Mesendoderm (in vitro differentiated cells): ENCODE data around the gene GRK7.

Source experiments
- DNase-seq: peaks from one replicate; pipeline ENCODE4 v3.0.0; 2013
- H2AK5ac ChIP-seq: 2 replicates; pipeline ENCODE4 v1.6.1; 2013; ENCODE audit warnings: low read length, inconsistent platforms
- H2BK120ac ChIP-seq: 2 replicates; pipeline ENCODE4 v1.6.1; 2013; ENCODE audit warnings: low read depth, mild to moderate bottlenecking, low read length, moderate library complexity, mixed read lengths
- H2BK15ac ChIP-seq: replicated peaks from 2 replicates; pipeline ENCODE4 v1.6.1; 2013; ENCODE audit warnings: low read depth, mild to moderate bottlenecking, moderate library complexity
- H2BK5ac ChIP-seq: 2 replicates; pipeline ENCODE4 v1.6.1; 2013; ENCODE audit warnings: low read length, inconsistent platforms
- H3K18ac ChIP-seq: 2 replicates; pipeline ENCODE4 v1.6.1; 2013; ENCODE audit warnings: mild to moderate bottlenecking, low read length, mixed read lengths
- H3K23ac ChIP-seq: one replicate; pipeline ENCODE4 v1.6.1; 2013; ENCODE audit warnings: low read length
- H3K27ac ChIP-seq: 2 replicates; pipeline ENCODE4 v1.5.1; 2013; ENCODE audit warnings: low read depth, mild to moderate bottlenecking, inconsistent platforms, low read length, moderate library complexity
- H3K27me3 ChIP-seq: 2 replicates; pipeline ENCODE4 v1.6.1; 2013; ENCODE audit warnings: low read length, control low read depth, mild to moderate bottlenecking, inconsistent platforms; ENCODE audit not compliant: insufficient read depth, poor library complexity
- H3K36me3 ChIP-seq: 2 replicates; pipeline ENCODE4 v1.6.1; 2013; ENCODE audit warnings: low read length, inconsistent platforms; ENCODE audit not compliant: control insufficient read depth, insufficient read depth
- H3K4ac ChIP-seq: one replicate; pipeline ENCODE4 v1.6.1; 2013; ENCODE audit warnings: low read depth, mild to moderate bottlenecking, low read length, moderate library complexity
- H3K4me1 ChIP-seq: 2 replicates; pipeline ENCODE4 v1.6.1; 2013; ENCODE audit warnings: low read depth, low read length, inconsistent platforms; ENCODE audit not compliant: control insufficient read depth
- H3K4me2 ChIP-seq: 2 replicates; pipeline ENCODE4 v1.6.1; 2013; ENCODE audit warnings: low read length
- H3K4me3 ChIP-seq: 2 replicates; pipeline ENCODE4 v1.5.1; 2013; ENCODE audit warnings: mild to moderate bottlenecking, low read length
- H3K56ac ChIP-seq: one replicate; pipeline ENCODE4 v1.6.1; 2013; ENCODE audit warnings: low read length
- H3K79me1 ChIP-seq: 2 replicates; pipeline ENCODE4 v1.6.1; 2013; ENCODE audit warnings: low read length, inconsistent platforms
- H3K79me2 ChIP-seq: 2 replicates; pipeline ENCODE4 v1.6.1; 2013; ENCODE audit warnings: mild to moderate bottlenecking, low read length; ENCODE audit not compliant: control insufficient read depth, insufficient read depth
- H3K9ac ChIP-seq: 2 replicates; pipeline ENCODE4 v1.6.1; 2013; ENCODE audit warnings: low read length, inconsistent platforms
- H4K5ac ChIP-seq: one replicate; pipeline ENCODE4 v1.6.1; 2013; ENCODE audit warnings: low read length
- H4K8ac ChIP-seq: one replicate; pipeline ENCODE4 v1.6.1; 2013; ENCODE audit warnings: low read depth, mild to moderate bottlenecking, control low read depth, low read length, moderate library complexity
- WGBS: extraction: QIAGEN DNeasy Blood & Tissue Kit; methylation state at CpG from one replicate; pipeline ENCODE4 v1.1.7; 2013; ENCODE audit warnings: low lambda C conversion rate, missing lambda C conversion rate; ENCODE audit not compliant: insufficient coverage; ENCODE audit errors: extremely low coverage; 5-methylcytosine and 5-hydroxymethylcytosine counted together

GRK7 gene

DNA sequence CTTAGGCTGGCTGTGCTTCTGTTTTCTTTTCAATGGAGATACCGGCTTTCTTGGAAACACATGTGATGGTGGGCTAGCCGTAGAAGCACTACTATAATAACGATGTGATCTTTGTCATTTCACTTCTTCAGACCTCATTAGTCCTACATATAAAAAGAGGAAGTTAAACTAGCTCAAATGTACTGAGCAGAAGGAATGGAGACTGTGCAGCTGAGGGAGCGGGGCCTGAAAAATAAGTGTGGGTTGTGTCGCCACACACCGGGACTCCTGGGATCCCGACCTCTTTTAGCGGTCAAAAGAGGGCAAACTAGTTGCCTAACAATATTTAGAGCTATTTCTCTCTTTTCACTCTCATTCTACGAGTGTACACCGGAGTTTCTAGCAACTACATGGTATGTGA, 26.1 kb upstream of the GRK7 start:
- Histone ChIP-seq H3K4me2 (no peak overlapping the region), H2BK5ac (no peak overlapping the region), H4K8ac (no peak overlapping the region), H3K27ac (no peak overlapping the region), H3K79me2 (peaks cover 30% of the 10 kb centered on the region), H3K4me3 (no peak overlapping the region), H3K4me1 (no peaks in the 10 kb centered on the region), H3K27me3 (no peaks in the 10 kb centered on the region), H4K5ac (no peak overlapping the region), H3K4ac (no peak overlapping the region), H3K36me3 (no peaks in the 10 kb centered on the region), H2BK120ac (no peak overlapping the region), H3K79me1 (peaks cover 5% of the 10 kb centered on the region), H3K56ac (no peak overlapping the region), H3K9ac (no peak overlapping the region), H3K18ac (no peak overlapping the region), H2BK15ac (no peak overlapping the region), H2AK5ac (no peak overlapping the region), H3K23ac (no peak overlapping the region)
- no CpG with 5 or more reads among the region's 10 CpGs for WGBS
- no peak for DNase-seq

DNA sequence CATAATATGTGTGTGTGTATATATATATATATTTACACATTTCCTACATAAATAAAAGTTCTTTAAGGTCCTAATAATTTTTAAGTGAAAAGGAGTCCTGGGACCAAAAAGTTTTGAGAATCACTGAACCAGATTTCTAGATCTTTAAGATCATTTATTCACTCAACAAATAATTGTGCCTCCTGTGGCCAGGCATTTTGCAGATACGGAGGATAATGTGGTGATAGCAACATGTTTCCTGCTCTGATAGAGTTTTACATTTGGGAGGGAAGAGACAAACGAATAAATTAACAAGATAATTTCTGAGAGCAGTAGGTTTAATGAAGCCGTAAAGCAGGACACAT, 25.6 kb upstream of the GRK7 start:
- Histone ChIP-seq H4K5ac (no peak overlapping the region), H3K18ac (no peak overlapping the region), H3K23ac (no peak overlapping the region), H4K8ac (no peak overlapping the region), H3K9ac (peak overlapping the region; percentile 10), H3K4me3 (no peak overlapping the region), H3K56ac (no peak overlapping the region), H3K79me2 (peaks cover 34% of the 10 kb centered on the region), H3K4me2 (no peak overlapping the region), H3K79me1 (peaks cover 6% of the 10 kb centered on the region), H3K27ac (no peak overlapping the region), H2AK5ac (no peak overlapping the region), H3K4me1 (no peaks in the 10 kb centered on the region), H3K4ac (no peak overlapping the region), H2BK120ac (no peak overlapping the region), H3K36me3 (peaks cover 2% of the 10 kb centered on the region), H3K27me3 (no peaks in the 10 kb centered on the region), H2BK15ac (no peak overlapping the region), H2BK5ac (no peak overlapping the region)
- no peak for DNase-seq
- WGBS = no CpG with 5 or more reads among the region's 3 CpGs

DNA sequence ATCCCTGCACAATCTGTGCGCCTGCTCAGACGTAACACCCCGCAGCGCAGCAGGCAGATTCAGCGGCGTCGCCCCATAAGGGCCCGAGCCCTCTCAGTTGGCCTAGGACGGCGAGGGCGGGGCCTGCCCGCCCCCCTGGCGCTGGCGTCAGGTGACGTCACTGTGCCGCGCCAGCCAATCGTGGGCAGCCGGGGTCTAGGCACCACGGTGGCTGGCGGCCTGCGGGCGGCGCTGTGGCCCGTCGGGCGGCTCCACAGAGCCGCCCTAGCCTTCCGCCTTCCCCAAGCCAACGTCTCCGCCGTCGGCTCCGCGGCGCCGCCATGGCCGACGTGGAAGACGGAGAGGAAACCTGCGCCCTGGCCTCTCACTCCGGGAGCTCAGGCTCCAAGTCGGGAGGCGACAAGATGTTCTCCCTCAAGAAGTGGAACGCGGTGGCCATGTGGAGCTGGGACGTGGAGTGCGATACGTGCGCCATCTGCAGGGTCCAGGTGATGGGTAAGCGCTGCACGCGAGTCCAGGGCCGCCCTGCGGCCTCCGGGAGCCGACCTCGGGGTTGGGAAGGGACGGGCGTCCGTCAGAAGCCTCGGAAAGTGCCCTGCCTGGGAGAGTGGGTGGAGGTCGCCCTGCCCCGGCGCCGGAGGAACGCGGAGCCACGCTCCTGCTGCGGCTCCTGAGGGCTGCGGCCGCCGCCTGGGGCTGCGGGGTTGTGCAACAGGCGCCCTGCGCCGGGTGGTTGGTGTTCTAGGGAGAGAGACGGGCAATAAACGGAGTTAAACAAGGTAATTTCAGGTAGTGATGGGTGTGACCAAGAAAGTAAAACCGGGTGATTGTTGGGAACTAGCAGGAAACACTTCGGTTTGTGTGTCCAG, 25.0 kb upstream of the GRK7 start, which contains the start of gene RNF7:
Gene RNF7, plus strand, starts transcription at position 277 of the 869 bp plus-strand sequence. Its CDS starts 44 bp downstream, at position 321.
- H3K79me2 ChIP-seq = peaks cover 35% of the 10 kb centered on the region
- H3K36me3 ChIP-seq = peaks cover 2% of the 10 kb centered on the region
- H3K79me1 ChIP-seq = peaks cover 6% of the 10 kb centered on the region
- H3K27ac ChIP-seq = peak within 1 kb of the TSS; percentile 83
- peak within 1 kb of the TSS; percentile 94 for H3K18ac ChIP-seq
- WGBS = no CpG with 5 or more reads among the region's 81 CpGs
- peak within 1 kb of the TSS; percentile 28 for H3K4ac ChIP-seq
- H2BK120ac ChIP-seq = peak within 1 kb of the TSS; percentile 54
- no peaks in the 10 kb centered on the region for H3K27me3 ChIP-seq
- peak within 1 kb of the TSS; percentile 62 for H2AK5ac ChIP-seq
- peak within 1 kb of the TSS; percentile 77 for H3K4me2 ChIP-seq
- H4K8ac ChIP-seq = no peak within 1 kb of the TSS
- peak within 1 kb of the TSS; percentile 91 for H2BK5ac ChIP-seq
- peak within 1 kb of the TSS; percentile 100 for H3K56ac ChIP-seq
- H3K4me1 ChIP-seq = no peaks in the 10 kb centered on the region
- H3K4me3 ChIP-seq = peak within 1 kb of the TSS; percentile 95
- H3K9ac ChIP-seq = peak within 1 kb of the TSS; percentile 91
- peak; percentile 97 for DNase-seq
- no peak within 1 kb of the TSS for H2BK15ac ChIP-seq
- no peak within 1 kb of the TSS for H4K5ac ChIP-seq
- peak within 1 kb of the TSS; percentile 94 for H3K23ac ChIP-seq

DNA sequence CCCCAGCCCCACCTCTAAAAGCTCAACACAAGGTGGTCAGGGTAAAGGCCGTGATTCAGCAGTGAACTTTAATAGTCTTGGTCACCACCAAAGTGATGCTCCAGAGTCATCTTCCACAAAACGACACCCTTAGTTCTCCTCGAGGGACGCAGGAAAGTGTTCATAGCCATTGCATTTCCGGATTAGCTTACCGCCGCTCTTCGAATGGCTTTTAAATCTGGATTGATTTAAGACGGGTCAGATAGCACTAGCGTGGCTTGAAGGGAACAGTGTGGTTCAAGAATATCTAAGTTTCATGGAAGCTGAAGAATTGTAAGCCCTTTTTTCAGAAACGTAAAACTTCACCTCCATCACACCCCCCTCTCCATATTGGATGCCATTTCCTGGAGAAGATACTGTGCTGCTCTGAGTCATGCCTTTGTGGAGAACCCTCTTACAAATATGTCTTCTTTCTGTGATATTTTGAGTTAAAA, 24.3 kb upstream of the GRK7 start:
- DNase-seq = peak; percentile 45
- H3K9ac ChIP-seq = peak overlapping the region; percentile 91
- H3K4ac ChIP-seq = peak overlapping the region; percentile 28
- H3K18ac ChIP-seq = peak overlapping the region; percentile 94
- H3K4me1 ChIP-seq = no peaks in the 10 kb centered on the region
- H3K23ac ChIP-seq = peak overlapping the region; percentile 94
- peak overlapping the region; percentile 100 for H3K56ac ChIP-seq
- peaks cover 35% of the 10 kb centered on the region for H3K79me2 ChIP-seq
- H3K27ac ChIP-seq = peak overlapping the region; percentile 83
- peaks cover 6% of the 10 kb centered on the region for H3K79me1 ChIP-seq
- H2BK120ac ChIP-seq = no peak overlapping the region
- no CpG with 5 or more reads among the region's 11 CpGs for WGBS
- H4K5ac ChIP-seq = no peak overlapping the region
- H4K8ac ChIP-seq = no peak overlapping the region
- peak overlapping the region; percentile 77 for H3K4me2 ChIP-seq
- no peak overlapping the region for H2BK15ac ChIP-seq
- peak overlapping the region; percentile 95 for H3K4me3 ChIP-seq
- no peaks in the 10 kb centered on the region for H3K27me3 ChIP-seq
- H2BK5ac ChIP-seq = peak overlapping the region; percentile 91
- peak overlapping the region; percentile 62 for H2AK5ac ChIP-seq
- H3K36me3 ChIP-seq = peaks cover 2% of the 10 kb centered on the region

DNA sequence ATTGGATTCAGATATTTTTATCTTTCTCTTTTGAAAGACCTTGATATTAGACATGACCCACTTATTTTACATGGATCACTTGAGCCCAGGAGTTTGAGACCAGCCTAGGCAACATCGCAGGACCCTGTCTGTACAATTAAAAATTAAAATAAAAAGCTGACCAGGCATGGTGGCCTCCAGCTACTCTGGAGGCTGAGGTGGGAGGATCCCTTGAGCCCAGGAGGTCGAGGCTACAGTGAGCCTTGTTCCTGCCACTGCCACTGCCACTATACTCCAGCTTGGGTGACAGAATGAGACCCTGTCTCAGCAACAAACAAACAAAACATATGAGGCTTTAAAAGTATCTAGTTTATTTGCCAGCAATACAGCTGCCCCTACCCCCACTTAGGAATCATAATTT, 23.5 kb upstream of the GRK7 start:
- peak overlapping the region; percentile 63 for H3K9ac ChIP-seq
- no peak overlapping the region for H3K4me3 ChIP-seq
- H3K23ac ChIP-seq = no peak overlapping the region
- H3K56ac ChIP-seq = peak overlapping the region; percentile 38
- peaks cover 9% of the 10 kb centered on the region for H3K79me1 ChIP-seq
- H3K18ac ChIP-seq = no peak overlapping the region
- no CpG with 5 or more reads among the region's 2 CpGs for WGBS
- H4K8ac ChIP-seq = no peak overlapping the region
- H3K4ac ChIP-seq = no peak overlapping the region
- no peak overlapping the region for H2AK5ac ChIP-seq
- no peak overlapping the region for H3K27ac ChIP-seq
- H3K27me3 ChIP-seq = no peaks in the 10 kb centered on the region
- H2BK5ac ChIP-seq = no peak overlapping the region
- no peaks in the 10 kb centered on the region for H3K4me1 ChIP-seq
- no peak for DNase-seq
- no peak overlapping the region for H2BK120ac ChIP-seq
- H2BK15ac ChIP-seq = no peak overlapping the region
- peak overlapping the region; percentile 15 for H3K4me2 ChIP-seq
- peaks cover 37% of the 10 kb centered on the region for H3K79me2 ChIP-seq
- peaks cover 2% of the 10 kb centered on the region for H3K36me3 ChIP-seq
- no peak overlapping the region for H4K5ac ChIP-seq
